ENCODE data around the gene KCNQ1.

KCNQ1 gene

DNA sequence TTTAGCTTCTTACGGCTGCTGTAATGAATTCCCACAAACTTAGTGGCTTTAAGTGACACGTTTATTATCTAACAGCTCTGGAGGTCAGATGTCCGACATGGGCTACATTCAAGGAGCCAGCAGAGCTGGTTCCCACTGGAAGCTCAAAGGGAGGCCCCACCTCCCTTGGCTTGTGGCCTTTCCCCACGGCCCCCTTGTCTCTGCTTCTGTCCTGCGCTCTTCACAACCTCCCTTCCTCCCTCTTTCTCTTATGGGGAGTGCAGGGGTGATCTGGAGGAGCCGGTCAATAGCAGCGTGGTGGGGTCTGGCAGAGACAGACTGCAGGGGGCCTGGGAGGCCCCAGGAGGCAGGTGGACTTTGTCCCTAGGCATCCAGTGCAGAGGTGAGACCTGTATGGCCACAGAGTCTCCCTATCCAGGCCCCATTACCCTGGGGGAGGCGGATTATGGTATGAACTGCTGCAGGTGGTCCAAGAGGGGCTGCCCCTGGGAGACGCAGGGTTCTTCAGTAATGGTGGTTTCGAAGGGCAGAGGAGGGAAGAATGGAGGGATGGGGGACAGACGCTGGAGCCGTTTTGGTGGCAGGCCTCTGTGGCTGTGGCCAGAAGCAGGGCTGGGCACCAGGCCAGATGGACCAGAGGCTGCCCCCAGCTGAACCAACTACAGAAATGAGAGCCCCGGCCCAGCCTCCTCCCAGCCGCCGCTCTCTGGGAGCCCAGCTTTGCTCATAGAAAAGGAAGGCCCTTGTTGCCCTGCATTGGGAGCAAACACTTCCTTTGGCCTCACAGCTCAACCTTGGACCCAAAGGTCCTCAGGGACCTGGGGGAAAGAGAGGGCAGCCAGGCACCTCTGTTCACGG is 285.7 kb downstream of the KCNQ1 start:
- H3K36me3 ChIP-seq (ENCODE audit: control insufficient read depth in 2 of 2, insufficient read depth in 2 of 2, low read length in 2 of 2): no peaks in the 10 kb centered on the region
- H3K9ac ChIP-seq (ENCODE audit: low read length in 2 of 2): no peak overlapping the region
- H3K4me1 ChIP-seq (ENCODE audit: control insufficient read depth, insufficient read depth, low read length): no peaks in the 10 kb centered on the region
- H3K27ac ChIP-seq (ENCODE audit: low read length): no peak overlapping the region
- no peaks in the 10 kb centered on the region for H3K9me3 ChIP-seq (ENCODE audit: control insufficient read depth in 2 of 2, low read length in 2 of 2)
- no peak overlapping the region for H3K4me3 ChIP-seq (ENCODE audit: low read length in 2 of 2)
- no peaks in the 10 kb centered on the region for H3K27me3 ChIP-seq (ENCODE audit: control insufficient read depth in 1 of 2, insufficient read depth in 2 of 2, low read length in 2 of 2)

- Histone ChIP-seq H3K4me1 (ENCODE audit: control insufficient read depth, insufficient read depth, low read length) (no peaks in the 10 kb centered on the region), H3K36me3 (ENCODE audit: control insufficient read depth in 2 of 2, insufficient read depth in 2 of 2, low read length in 2 of 2) (no peaks in the 10 kb centered on the region), H3K9me3 (ENCODE audit: control insufficient read depth in 2 of 2, low read length in 2 of 2) (no peaks in the 10 kb centered on the region), H3K9ac (ENCODE audit: low read length in 2 of 2) (no peak overlapping the region), H3K4me3 (ENCODE audit: low read length in 2 of 2) (no peak overlapping the region), H3K27me3 (ENCODE audit: control insufficient read depth in 1 of 2, insufficient read depth in 2 of 2, low read length in 2 of 2) (no peaks in the 10 kb centered on the region), H3K27ac (ENCODE audit: low read length) (no peak overlapping the region)
These were observed 286.6 kb downstream of the KCNQ1 start for GRCh38 chr11:2731130-2732125.

GRCh38 chr11:2732261-2732939 is 287.6 kb downstream of the KCNQ1 start:
- Histone ChIP-seq H3K9ac (ENCODE audit: low read length in 2 of 2) (no peak overlapping the region), H3K36me3 (ENCODE audit: control insufficient read depth in 2 of 2, insufficient read depth in 2 of 2, low read length in 2 of 2) (no peaks in the 10 kb centered on the region), H3K9me3 (ENCODE audit: control insufficient read depth in 2 of 2, low read length in 2 of 2) (no peaks in the 10 kb centered on the region), H3K27me3 (ENCODE audit: control insufficient read depth in 1 of 2, insufficient read depth in 2 of 2, low read length in 2 of 2) (no peaks in the 10 kb centered on the region), H3K4me3 (ENCODE audit: low read length in 2 of 2) (no peak overlapping the region), H3K4me1 (ENCODE audit: control insufficient read depth, insufficient read depth, low read length) (no peaks in the 10 kb centered on the region), H3K27ac (ENCODE audit: low read length) (no peak overlapping the region)

DNA sequence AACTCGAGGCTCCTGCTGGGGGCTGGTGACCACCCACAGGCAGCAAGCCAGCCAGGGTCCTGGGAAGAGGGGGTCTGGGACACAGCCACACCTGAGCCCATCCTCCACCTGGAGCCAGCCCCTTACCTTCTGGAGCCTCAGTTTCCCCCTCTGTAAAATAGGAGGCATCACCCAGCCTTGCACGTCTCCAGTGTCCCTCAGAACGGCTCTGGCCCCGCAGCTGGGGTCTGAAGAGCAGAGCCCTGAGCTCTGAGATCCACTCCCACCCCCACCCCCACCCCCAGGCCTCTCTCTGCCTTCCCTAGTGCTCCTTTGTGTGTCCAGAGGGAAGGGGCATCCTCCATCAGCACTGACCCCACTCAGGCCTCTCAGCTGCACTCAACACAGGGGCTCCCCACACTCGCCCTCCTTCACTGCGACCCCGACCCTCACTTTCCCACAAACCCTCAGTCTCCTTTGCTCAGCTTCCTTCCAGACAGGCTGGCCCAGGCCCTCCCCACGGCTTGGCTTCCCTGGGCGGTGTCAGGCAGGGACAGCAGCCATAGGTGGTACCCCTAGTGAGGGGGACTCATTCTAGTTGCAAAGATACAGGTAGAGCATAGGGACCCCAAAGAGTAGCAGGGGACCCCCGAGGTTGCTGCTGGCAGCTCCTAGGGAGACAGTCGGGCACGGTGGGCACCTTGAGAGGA is 288.3 kb downstream of the KCNQ1 start:
- H3K27me3 ChIP-seq (ENCODE audit: control insufficient read depth in 1 of 2, insufficient read depth in 2 of 2, low read length in 2 of 2): no peaks in the 10 kb centered on the region
- H3K36me3 ChIP-seq (ENCODE audit: control insufficient read depth in 2 of 2, insufficient read depth in 2 of 2, low read length in 2 of 2): no peaks in the 10 kb centered on the region
- H3K4me3 ChIP-seq (ENCODE audit: low read length in 2 of 2): no peak overlapping the region
- no peaks in the 10 kb centered on the region for H3K4me1 ChIP-seq (ENCODE audit: control insufficient read depth, insufficient read depth, low read length)
- no peak overlapping the region for H3K27ac ChIP-seq (ENCODE audit: low read length)
- H3K9me3 ChIP-seq (ENCODE audit: control insufficient read depth in 2 of 2, low read length in 2 of 2): no peaks in the 10 kb centered on the region
- H3K9ac ChIP-seq (ENCODE audit: low read length in 2 of 2): no peak overlapping the region

DNA sequence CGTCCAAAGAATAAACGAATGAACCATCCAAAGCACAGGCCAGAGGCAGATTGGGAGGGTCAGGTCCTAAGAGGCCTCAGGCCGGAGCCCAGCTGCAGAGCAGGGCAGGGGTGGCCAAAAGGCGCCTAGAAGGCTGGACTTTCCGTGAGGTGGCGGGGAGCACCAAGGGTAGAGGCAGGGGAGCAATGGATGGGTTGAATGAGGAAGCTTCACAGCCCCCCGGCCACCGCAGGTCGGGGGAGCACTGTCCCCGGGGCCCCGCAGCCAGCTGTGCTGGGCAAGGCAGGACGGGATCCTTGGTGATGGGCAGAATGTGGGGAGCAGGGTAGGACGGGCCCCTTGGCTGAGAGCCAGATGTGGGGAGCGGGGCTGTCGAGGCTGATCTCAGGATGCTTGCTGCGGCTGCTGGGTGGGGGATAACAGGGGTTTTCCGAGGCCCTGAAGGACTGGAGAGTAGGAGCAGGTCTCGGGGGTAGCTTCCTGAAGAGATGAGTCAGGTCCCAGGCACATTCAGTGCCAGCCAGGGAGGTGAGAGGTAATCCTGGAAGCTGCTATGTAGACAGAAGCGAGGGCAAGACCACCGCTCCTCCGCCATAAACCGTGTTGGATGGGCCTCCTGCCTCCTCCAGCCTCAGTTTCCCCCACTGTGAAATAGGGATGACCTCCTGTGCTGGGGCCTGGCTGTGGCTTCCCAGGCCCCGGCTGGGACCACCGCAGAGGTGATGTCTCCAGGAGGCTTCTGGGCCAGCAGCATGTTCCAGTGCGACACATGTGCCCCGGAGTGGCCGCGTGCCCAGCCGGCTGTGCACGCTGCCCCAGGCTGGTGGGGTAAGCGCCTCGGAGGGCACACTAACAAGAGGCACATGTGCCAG is 289.6 kb downstream of the KCNQ1 start:
- Histone ChIP-seq H3K27ac (ENCODE audit: low read length) (no peak overlapping the region), H3K36me3 (ENCODE audit: control insufficient read depth in 2 of 2, insufficient read depth in 2 of 2, low read length in 2 of 2) (no peaks in the 10 kb centered on the region), H3K27me3 (ENCODE audit: control insufficient read depth in 1 of 2, insufficient read depth in 2 of 2, low read length in 2 of 2) (no peaks in the 10 kb centered on the region), H3K9me3 (ENCODE audit: control insufficient read depth in 2 of 2, low read length in 2 of 2) (no peaks in the 10 kb centered on the region), H3K9ac (ENCODE audit: low read length in 2 of 2) (no peak overlapping the region), H3K4me3 (ENCODE audit: low read length in 2 of 2) (no peak overlapping the region), H3K4me1 (ENCODE audit: control insufficient read depth, insufficient read depth, low read length) (no peaks in the 10 kb centered on the region)

DNA sequence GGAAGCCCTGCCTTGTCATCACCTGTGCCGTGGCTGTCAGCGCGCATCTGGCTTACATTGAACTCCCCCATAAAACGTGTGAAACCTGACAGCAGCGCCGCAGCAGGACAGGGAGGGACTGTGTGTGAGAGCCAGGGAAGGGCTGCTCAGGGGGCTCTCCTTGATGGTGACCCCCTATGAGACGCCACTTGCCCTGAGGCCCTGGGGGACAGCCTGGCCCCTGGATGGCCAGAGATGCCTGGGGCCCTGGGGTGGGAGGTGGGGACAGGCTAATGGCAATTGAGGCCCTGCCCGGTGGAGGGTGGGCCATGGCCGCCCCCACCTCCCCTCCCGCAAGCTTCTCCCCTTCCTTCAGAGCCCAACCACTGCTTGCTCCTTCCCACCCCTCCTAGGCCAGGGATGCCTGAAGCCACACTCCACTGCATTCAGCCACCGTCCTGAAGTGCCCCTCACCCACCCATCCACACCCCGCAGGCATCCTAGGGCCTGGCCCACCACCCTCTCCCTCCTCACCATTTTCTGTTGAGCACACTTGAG is 290.3 kb downstream of the KCNQ1 start:
- Histone ChIP-seq H3K36me3 (ENCODE audit: control insufficient read depth in 2 of 2, insufficient read depth in 2 of 2, low read length in 2 of 2) (no peaks in the 10 kb centered on the region), H3K4me3 (ENCODE audit: low read length in 2 of 2) (no peak overlapping the region), H3K9ac (ENCODE audit: low read length in 2 of 2) (no peak overlapping the region), H3K27ac (ENCODE audit: low read length) (no peak overlapping the region), H3K9me3 (ENCODE audit: control insufficient read depth in 2 of 2, low read length in 2 of 2) (no peaks in the 10 kb centered on the region), H3K4me1 (ENCODE audit: control insufficient read depth, insufficient read depth, low read length) (no peaks in the 10 kb centered on the region), H3K27me3 (ENCODE audit: control insufficient read depth in 1 of 2, insufficient read depth in 2 of 2, low read length in 2 of 2) (no peaks in the 10 kb centered on the region)

DNA sequence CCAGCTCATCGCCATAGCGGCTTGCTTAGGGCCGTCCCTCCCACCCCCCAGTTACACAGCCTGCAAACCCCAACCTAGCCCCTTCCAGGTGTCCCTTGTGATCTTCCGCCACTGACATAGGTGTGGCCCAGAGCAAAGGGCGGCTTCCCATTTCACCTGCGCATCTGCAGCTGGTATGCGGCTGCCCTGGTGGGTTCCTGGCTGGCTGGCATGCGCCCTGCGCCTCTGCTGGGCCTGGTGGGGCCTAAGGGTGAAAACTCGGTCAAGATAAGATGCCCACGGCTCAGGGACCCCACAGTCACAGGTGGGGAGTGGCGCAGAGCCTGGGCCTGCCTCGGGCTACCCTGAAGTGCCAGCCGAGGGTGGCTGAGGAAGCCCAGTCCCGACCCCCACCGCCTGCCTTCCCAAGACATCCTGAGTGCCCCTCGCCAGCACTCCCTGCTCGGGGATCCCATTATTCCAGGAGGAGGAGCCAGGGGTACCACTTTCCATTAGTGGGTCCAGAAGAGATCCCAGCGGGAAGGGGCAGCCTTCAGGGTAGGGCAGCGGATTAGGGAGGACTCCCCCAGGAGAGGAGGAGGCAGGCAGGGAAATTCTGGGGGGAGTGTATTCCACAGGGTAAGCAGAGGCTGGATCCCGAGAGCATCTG is 291.9 kb downstream of the KCNQ1 start:
- Histone ChIP-seq H3K9me3 (ENCODE audit: control insufficient read depth in 2 of 2, low read length in 2 of 2) (no peaks in the 10 kb centered on the region), H3K9ac (ENCODE audit: low read length in 2 of 2) (no peak overlapping the region), H3K36me3 (ENCODE audit: control insufficient read depth in 2 of 2, insufficient read depth in 2 of 2, low read length in 2 of 2) (no peaks in the 10 kb centered on the region), H3K4me3 (ENCODE audit: low read length in 2 of 2) (no peak overlapping the region), H3K27ac (ENCODE audit: low read length) (no peak overlapping the region), H3K27me3 (ENCODE audit: control insufficient read depth in 1 of 2, insufficient read depth in 2 of 2, low read length in 2 of 2) (no peaks in the 10 kb centered on the region), H3K4me1 (ENCODE audit: control insufficient read depth, insufficient read depth, low read length) (peaks cover 2% of the 10 kb centered on the region)

DNA sequence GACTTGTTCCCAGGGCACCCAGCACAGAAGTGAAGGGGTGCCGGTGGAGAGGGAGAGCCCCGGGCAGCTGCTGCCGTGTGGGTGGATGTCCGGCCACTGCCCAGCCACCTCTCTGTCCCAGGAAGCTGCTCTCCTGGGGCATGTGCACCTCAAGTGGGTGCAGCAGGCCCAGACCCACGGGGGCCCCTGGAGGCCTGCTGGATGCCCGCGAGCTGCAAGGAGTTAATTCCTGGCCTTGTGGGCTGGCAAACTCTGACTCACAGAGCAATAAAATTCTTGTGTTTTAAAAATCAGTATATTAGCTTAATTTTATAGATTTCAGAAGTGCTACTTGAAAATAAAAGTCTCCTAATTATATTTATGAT is 292.4 kb downstream of the KCNQ1 start:
- no peaks in the 10 kb centered on the region for H3K9me3 ChIP-seq (ENCODE audit: control insufficient read depth in 2 of 2, low read length in 2 of 2)
- no peaks in the 10 kb centered on the region for H3K27me3 ChIP-seq (ENCODE audit: control insufficient read depth in 1 of 2, insufficient read depth in 2 of 2, low read length in 2 of 2)
- H3K36me3 ChIP-seq (ENCODE audit: control insufficient read depth in 2 of 2, insufficient read depth in 2 of 2, low read length in 2 of 2): no peaks in the 10 kb centered on the region
- no peak overlapping the region for H3K4me3 ChIP-seq (ENCODE audit: low read length in 2 of 2)
- peaks cover 3% of the 10 kb centered on the region for H3K4me1 ChIP-seq (ENCODE audit: control insufficient read depth, insufficient read depth, low read length)
- no peak overlapping the region for H3K9ac ChIP-seq (ENCODE audit: low read length in 2 of 2)
- no peak overlapping the region for H3K27ac ChIP-seq (ENCODE audit: low read length)

GRCh38 chr11:2737866-2738265 is 293.1 kb downstream of the KCNQ1 start:
- peaks cover 5% of the 10 kb centered on the region for H3K4me1 ChIP-seq (ENCODE audit: control insufficient read depth, insufficient read depth, low read length)
- no peaks in the 10 kb centered on the region for H3K9me3 ChIP-seq (ENCODE audit: control insufficient read depth in 2 of 2, low read length in 2 of 2)
- no peaks in the 10 kb centered on the region for H3K27me3 ChIP-seq (ENCODE audit: control insufficient read depth in 1 of 2, insufficient read depth in 2 of 2, low read length in 2 of 2)
- H3K36me3 ChIP-seq (ENCODE audit: control insufficient read depth in 2 of 2, insufficient read depth in 2 of 2, low read length in 2 of 2): no peaks in the 10 kb centered on the region
- H3K27ac ChIP-seq (ENCODE audit: low read length): no peak overlapping the region
- H3K4me3 ChIP-seq (ENCODE audit: low read length in 2 of 2): no peak overlapping the region
- no peak overlapping the region for H3K9ac ChIP-seq (ENCODE audit: low read length in 2 of 2)
